GM23338 (cell line): ENCODE measurements around the gene GLUL. TPM values are rescaled to one million over a fixed set of nuclear protein-coding genes. Genes with fewer than 3 reads are reported as not detected.

Source experiments
- CREB1 ChIP-seq: fragments of 250-450 bp; sonication (Bioruptor Pico); IDR thresholded peaks from 2 replicates; pipeline ENCODE4 v1.5.0; 2020; ENCODE audit warnings: low read depth, mild to moderate bottlenecking, moderate library complexity
- EZH2phosphoT487 ChIP-seq: fragments of 200-600 bp; sonication (generic); IDR thresholded peaks from one replicate; pipeline ENCODE4 v1.8.1; 2018; ENCODE audit warnings: antibody characterized with exemption; ENCODE audit not compliant: unreplicated experiment
- JUNB ChIP-seq: IDR thresholded peaks from one replicate; pipeline ENCODE4 v1.6.1; 2016; ENCODE audit warnings: antibody characterized with exemption; ENCODE audit not compliant: unreplicated experiment
- NANOG ChIP-seq: IDR thresholded peaks from 2 replicates; pipeline ENCODE4 v1.6.1; 2016; ENCODE audit warnings: antibody characterized with exemption, borderline replicate concordance
- POLR2AphosphoS5 ChIP-seq: IDR thresholded peaks from 2 replicates; pipeline ENCODE4 v1.6.1; 2016; ENCODE audit warnings: antibody characterized with exemption, low read depth
- STAT1 ChIP-seq: IDR thresholded peaks from one replicate; pipeline ENCODE4 v1.6.1; 2016; ENCODE audit warnings: antibody characterized with exemption; ENCODE audit not compliant: unreplicated experiment
- ZNF331 ChIP-seq: fragments of 250-450 bp; sonication (Bioruptor Pico); IDR thresholded peaks from 2 replicates; pipeline ENCODE4 v1.5.0; 2020; ENCODE audit warnings: low read depth, mild to moderate bottlenecking, moderate library complexity
- polyA plus RNA-seq: library from polyadenylated mRNA; unstranded; fragments of >200 nt; fragmentation: Nextera tagmentation; extraction: Ambion mirVana; gene quantifications from 2 replicates; pipeline ENCODE4 v1.2.1, GENCODE V29; 2016
- total RNA-seq: library from RNA; depleted of rRNA; stranded (reverse); fragments of >200 nt; shearing (Covaris generic); gene quantifications from 2 replicates; pipeline ENCODE4 v1.2.3, GENCODE V29; 2014
- TF ChIP-seq, protein P1 (sequence below): fragments of 250-450 bp; sonication (Bioruptor Pico); IDR thresholded peaks from 2 replicates; pipeline ENCODE4 v1.5.0; 2020; ENCODE audit warnings: mild to moderate bottlenecking, moderate library complexity
- TF ChIP-seq, protein P2 (sequence below): IDR thresholded peaks from 2 replicates; pipeline ENCODE4 v1.6.1; 2016; ENCODE audit warnings: antibody characterized with exemption

The GLUL gene
- total and polyA plus RNA-seq, 2 experiments from 2014 or later, result 254 to 356 TPM

DNA sequence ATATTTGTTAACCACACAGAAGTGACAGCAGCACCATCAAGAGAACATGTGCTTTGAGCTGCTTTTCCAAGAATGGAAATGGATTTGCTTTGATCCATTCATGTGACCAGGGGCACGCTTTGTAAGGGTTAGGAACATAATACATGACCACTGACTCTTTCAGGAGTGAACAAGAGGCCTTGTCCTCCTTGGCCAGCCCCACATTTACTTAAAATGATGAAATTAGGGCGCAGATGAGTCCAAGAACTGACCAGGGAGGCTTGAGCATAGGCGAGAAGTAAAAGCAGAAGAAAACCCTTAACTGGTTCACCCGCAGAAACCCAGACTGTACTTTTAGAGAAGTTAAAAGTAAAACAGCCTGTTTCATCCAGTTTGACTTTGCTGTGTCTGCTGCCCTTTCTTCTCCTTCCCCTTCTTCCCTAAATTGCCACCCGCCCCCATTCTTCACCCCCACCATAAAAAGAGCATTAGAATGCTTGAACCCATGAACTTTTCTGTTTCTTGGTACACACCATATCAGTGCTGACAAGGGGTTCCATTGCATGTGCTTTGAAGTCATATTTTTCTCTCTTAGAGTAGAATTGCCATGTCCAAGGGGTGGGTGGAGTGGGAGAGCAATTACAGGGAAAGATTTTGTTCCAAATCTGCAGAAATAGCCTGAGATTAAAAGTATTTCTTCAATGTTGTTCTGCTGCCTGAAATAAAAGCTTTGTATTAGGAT is 2.6 kb upstream of the GLUL start (continued):
- TF ChIP-seq, protein P1, sequence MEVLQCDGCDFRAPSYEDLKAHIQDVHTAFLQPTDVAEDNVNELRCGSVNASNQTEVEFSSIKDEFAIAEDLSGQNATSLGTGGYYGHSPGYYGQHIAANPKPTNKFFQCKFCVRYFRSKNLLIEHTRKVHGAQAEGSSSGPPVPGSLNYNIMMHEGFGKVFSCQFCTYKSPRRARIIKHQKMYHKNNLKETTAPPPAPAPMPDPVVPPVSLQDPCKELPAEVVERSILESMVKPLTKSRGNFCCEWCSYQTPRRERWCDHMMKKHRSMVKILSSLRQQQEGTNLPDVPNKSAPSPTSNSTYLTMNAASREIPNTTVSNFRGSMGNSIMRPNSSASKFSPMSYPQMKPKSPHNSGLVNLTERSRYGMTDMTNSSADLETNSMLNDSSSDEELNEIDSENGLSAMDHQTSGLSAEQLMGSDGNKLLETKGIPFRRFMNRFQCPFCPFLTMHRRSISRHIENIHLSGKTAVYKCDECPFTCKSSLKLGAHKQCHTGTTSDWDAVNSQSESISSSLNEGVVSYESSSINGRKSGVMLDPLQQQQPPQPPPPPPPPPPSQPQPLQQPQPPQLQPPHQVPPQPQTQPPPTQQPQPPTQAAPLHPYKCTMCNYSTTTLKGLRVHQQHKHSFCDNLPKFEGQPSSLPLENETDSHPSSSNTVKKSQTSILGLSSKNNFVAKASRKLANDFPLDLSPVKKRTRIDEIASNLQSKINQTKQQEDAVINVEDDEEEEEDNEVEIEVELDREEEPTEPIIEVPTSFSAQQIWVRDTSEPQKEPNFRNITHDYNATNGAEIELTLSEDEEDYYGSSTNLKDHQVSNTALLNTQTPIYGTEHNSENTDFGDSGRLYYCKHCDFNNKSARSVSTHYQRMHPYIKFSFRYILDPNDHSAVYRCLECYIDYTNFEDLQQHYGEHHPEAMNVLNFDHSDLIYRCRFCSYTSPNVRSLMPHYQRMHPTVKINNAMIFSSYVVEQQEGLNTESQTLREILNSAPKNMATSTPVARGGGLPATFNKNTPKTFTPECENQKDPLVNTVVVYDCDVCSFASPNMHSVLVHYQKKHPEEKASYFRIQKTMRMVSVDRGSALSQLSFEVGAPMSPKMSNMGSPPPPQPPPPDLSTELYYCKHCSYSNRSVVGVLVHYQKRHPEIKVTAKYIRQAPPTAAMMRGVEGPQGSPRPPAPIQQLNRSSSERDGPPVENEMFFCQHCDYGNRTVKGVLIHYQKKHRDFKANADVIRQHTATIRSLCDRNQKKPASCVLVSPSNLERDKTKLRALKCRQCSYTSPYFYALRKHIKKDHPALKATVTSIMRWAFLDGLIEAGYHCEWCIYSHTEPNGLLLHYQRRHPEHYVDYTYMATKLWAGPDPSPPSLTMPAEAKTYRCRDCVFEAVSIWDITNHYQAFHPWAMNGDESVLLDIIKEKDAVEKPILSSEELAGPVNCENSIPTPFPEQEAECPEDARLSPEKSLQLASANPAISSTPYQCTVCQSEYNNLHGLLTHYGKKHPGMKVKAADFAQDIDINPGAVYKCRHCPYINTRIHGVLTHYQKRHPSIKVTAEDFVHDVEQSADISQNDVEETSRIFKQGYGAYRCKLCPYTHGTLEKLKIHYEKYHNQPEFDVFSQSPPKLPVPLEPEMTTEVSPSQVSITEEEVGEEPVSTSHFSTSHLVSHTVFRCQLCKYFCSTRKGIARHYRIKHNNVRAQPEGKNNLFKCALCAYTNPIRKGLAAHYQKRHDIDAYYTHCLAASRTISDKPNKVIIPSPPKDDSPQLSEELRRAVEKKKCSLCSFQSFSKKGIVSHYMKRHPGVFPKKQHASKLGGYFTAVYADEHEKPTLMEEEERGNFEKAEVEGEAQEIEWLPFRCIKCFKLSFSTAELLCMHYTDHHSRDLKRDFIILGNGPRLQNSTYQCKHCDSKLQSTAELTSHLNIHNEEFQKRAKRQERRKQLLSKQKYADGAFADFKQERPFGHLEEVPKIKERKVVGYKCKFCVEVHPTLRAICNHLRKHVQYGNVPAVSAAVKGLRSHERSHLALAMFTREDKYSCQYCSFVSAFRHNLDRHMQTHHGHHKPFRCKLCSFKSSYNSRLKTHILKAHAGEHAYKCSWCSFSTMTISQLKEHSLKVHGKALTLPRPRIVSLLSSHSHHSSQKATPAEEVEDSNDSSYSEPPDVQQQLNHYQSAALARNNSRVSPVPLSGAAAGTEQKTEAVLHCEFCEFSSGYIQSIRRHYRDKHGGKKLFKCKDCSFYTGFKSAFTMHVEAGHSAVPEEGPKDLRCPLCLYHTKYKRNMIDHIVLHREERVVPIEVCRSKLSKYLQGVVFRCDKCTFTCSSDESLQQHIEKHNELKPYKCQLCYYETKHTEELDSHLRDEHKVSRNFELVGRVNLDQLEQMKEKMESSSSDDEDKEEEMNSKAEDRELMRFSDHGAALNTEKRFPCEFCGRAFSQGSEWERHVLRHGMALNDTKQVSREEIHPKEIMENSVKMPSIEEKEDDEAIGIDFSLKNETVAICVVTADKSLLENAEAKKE (CRISPR knock-in tag), result no peak
- TF ChIP-seq EZH2phosphoT487, result no peak
- TF ChIP-seq, protein P2, sequence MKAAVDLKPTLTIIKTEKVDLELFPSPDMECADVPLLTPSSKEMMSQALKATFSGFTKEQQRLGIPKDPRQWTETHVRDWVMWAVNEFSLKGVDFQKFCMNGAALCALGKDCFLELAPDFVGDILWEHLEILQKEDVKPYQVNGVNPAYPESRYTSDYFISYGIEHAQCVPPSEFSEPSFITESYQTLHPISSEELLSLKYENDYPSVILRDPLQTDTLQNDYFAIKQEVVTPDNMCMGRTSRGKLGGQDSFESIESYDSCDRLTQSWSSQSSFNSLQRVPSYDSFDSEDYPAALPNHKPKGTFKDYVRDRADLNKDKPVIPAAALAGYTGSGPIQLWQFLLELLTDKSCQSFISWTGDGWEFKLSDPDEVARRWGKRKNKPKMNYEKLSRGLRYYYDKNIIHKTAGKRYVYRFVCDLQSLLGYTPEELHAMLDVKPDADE, result no peak
- TF ChIP-seq NANOG, result no peak
- no peak for TF ChIP-seq POLR2AphosphoS5
- no peak for TF ChIP-seq CREB1 (CRISPR knock-in tag)
- TF ChIP-seq JUNB, result no peak
- no peak for TF ChIP-seq STAT1
- TF ChIP-seq ZNF331, result no peak
